ENCODE data around the gene PCDH1. TPM values are rescaled to one million over a fixed set of nuclear protein-coding genes. Genes with fewer than 3 reads are reported as not detected.

The PCDH1 gene
- total and polyA plus RNA-seq, 2 of the 13 experiments (the other 11 are each of a cell fraction or from before 2014, with no cell fraction given) = 0.11 to 0.83 TPM

DNA sequence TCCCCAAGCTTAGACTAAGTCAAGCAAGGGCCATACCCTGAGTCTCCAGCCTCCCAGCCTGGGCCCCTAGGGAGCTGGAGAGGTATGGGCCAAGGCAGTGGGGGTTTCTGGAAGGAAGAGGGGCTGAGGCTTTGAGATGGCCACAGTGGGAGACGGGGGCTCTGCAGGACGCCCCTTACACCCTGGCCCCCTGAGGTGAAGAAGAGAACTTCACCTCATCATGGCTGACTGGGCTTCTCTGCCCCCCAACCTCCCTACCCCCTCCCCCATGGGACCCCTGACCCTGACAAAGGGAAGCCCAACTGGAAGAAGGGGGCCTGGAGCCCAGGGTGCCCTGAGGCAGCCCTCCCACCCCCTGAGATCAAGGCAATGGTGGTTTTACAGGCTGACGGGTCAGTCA is 25.8 kb downstream of the PCDH1 start:
- Histone ChIP-seq H3K79me2 (ENCODE audit: insufficient read depth, low read length) (no peaks in the 10 kb centered on the region), H3K27ac (ENCODE audit: extremely low read length, insufficient read depth, low read length) (no peak overlapping the region), H3K9ac (ENCODE audit: insufficient read depth, low read depth, low read length) (no peak overlapping the region), H4K20me1 (ENCODE audit: insufficient read depth, low read length) (no peaks in the 10 kb centered on the region), H2AFZ (ENCODE audit: low read length) (no peak overlapping the region), H3K4me2 (ENCODE audit: low read depth, low read length) (no peak overlapping the region), H3K4me1 (ENCODE audit: insufficient read depth, low read length) (peaks cover 19% of the 10 kb centered on the region), H3K9me3 (ENCODE audit: low read length) (no peaks in the 10 kb centered on the region), H3K36me3 (replicated peaks in 1 of 2; ENCODE audit: control insufficient read depth in 1 of 2, insufficient read depth in 2 of 2, low read length in 2 of 2) (no peaks in the 10 kb centered on the region), H3K4me3 (replicated peaks in 1 of 3; ENCODE audit: insufficient read depth in 1 of 3, low read depth in 2 of 3, low read length in 3 of 3) (no peak overlapping the region), H3K27me3 (ENCODE audit: control insufficient read depth in 1 of 2, insufficient read depth in 2 of 2, low read length in 2 of 2) (peaks cover 1 to 22% of the 10 kb centered on the region in 2 experiments; a peak in 3 of 5 replicates)
- DNase-seq (ENCODE audit: low spot score) = no peak
- in situ Hi-C loops (cut with HindIII; ENCODE audit: extremely low pct_ligation_motif_present, low pct_unique_long_range_greater_than_20kb) = no loop called here
- TF ChIP-seq NFIB (CRISPR knock-in tag; IDR thresholded peaks at IDR 0.05; ENCODE audit: borderline replicate concordance) (no peak), KLF9 (CRISPR knock-in tag; IDR thresholded peaks at IDR 0.05; ENCODE audit: low read depth) (no peak), SNRNP70 (IDR thresholded peaks at IDR 0.05; ENCODE audit: low read depth, low read length) (no peak), REPIN1 (CRISPR knock-in tag; IDR thresholded peaks at IDR 0.05; ENCODE audit: borderline replicate concordance, low read depth) (no peak)
- ChIA-PET POLR2A (no interaction called here), CTCF (ENCODE audit: low intra/inter-chr PET ratio, low total read pairs) (no interaction called here)
- WGBS (ENCODE audit: low lambda C conversion rate) = 67% methylated on average over 1 of the region's 3 CpGs
- no peak for FAIRE-seq
- BruUV-seq (replicated peaks) = no TSS peak
- intact Hi-C loops (cut with micrococcal nuclease; ENCODE audit: unreplicated experiment) = no loop called here
- ATAC-seq = no peak

GRCh38 chr5:141851195-141851874 is 26.9 kb downstream of the PCDH1 start:
- WGBS (ENCODE audit: low lambda C conversion rate) = 48% methylated on average over 5 of the region's 10 CpGs
- no peak for TF ChIP-seq SCMH1 (CRISPR knock-in tag; IDR thresholded peaks at IDR 0.05; ENCODE audit: borderline replicate concordance)
- TF ChIP-seq IRF9 (CRISPR knock-in tag; IDR thresholded peaks at IDR 0.05; ENCODE audit: borderline replicate concordance) = no peak
- no peak for TF ChIP-seq KDM5B (CRISPR knock-in tag; IDR thresholded peaks at IDR 0.05; ENCODE audit: borderline replicate concordance)
- TF ChIP-seq ZC3H13 (CRISPR knock-in tag; IDR thresholded peaks at IDR 0.05) = no peak
- no peak for TF ChIP-seq ZNF264 (CRISPR knock-in tag; IDR thresholded peaks at IDR 0.05)
- TF ChIP-seq ZBTB2 (CRISPR knock-in tag; IDR thresholded peaks at IDR 0.05; ENCODE audit: low read depth) = no peak
- no peak for TF ChIP-seq STAT5B (CRISPR knock-in tag; IDR thresholded peaks at IDR 0.05)
- TF ChIP-seq SNAI1 (CRISPR knock-in tag; IDR thresholded peaks at IDR 0.05; ENCODE audit: borderline replicate concordance) = no peak
- in situ Hi-C loops (cut with HindIII; ENCODE audit: extremely low pct_ligation_motif_present, low pct_unique_long_range_greater_than_20kb) = no loop called here
- ATAC-seq (no peak), DNase-seq (ENCODE audit: low spot score) (no peak), FAIRE-seq (no peak)
- H3K9me3 ChIP-seq (ENCODE audit: low read length) = no peaks in the 10 kb centered on the region
- peaks cover 19% of the 10 kb centered on the region for H3K4me1 ChIP-seq (ENCODE audit: insufficient read depth, low read length)
- H3K4me2 ChIP-seq (ENCODE audit: low read depth, low read length) = 0 out of 2 replicates have a peak overlapping the region, but pooled peaks have one; percentile 51
- H3K79me2 ChIP-seq (ENCODE audit: insufficient read depth, low read length) = no peaks in the 10 kb centered on the region
- peaks cover 1 to 13% of the 10 kb centered on the region in 2 experiments; a peak in 2 of 5 replicates for H3K27me3 ChIP-seq (ENCODE audit: control insufficient read depth in 1 of 2, insufficient read depth in 2 of 2, low read length in 2 of 2)
- ChIA-PET CTCF (ENCODE audit: low intra/inter-chr PET ratio, low total read pairs) (no interaction called here), POLR2A (no interaction called here)
- H3K36me3 ChIP-seq (replicated peaks in 1 of 2; ENCODE audit: control insufficient read depth in 1 of 2, insufficient read depth in 2 of 2, low read length in 2 of 2) = no peaks in the 10 kb centered on the region
- intact Hi-C loops (cut with micrococcal nuclease; ENCODE audit: unreplicated experiment) = no loop called here
- no peak overlapping the region for H3K4me3 ChIP-seq (replicated peaks in 1 of 3; ENCODE audit: insufficient read depth in 1 of 3, low read depth in 2 of 3, low read length in 3 of 3)
- H2AFZ ChIP-seq (ENCODE audit: low read length) = no peak overlapping the region
- no peak overlapping the region for H3K9ac ChIP-seq (ENCODE audit: insufficient read depth, low read depth, low read length)
- no TSS peak for BruUV-seq (replicated peaks)
- H4K20me1 ChIP-seq (ENCODE audit: insufficient read depth, low read length) = no peaks in the 10 kb centered on the region
- no peak overlapping the region for H3K27ac ChIP-seq (ENCODE audit: extremely low read length, insufficient read depth, low read length)
